ENCODE measurements around the gene NUDT17.
"Not testable (repeated sequence)": the region's sequence is repeated elsewhere in the genome, so short reads cannot be mapped to it uniquely, and the experiment has no call there.

The NUDT17 gene

GRCh38 chr1:145845514-145846161, at the start of gene NUDT17:
Gene NUDT17 (plus strand): TSS chr1:145845630. CDS start chr1:145845641, 11 bp downstream.
- DNase-seq: peak; percentile 83

GRCh38 chr1:145796753-145797152, 48.7 kb upstream of the NUDT17 start:
- DNase-seq: no peak

DNA sequence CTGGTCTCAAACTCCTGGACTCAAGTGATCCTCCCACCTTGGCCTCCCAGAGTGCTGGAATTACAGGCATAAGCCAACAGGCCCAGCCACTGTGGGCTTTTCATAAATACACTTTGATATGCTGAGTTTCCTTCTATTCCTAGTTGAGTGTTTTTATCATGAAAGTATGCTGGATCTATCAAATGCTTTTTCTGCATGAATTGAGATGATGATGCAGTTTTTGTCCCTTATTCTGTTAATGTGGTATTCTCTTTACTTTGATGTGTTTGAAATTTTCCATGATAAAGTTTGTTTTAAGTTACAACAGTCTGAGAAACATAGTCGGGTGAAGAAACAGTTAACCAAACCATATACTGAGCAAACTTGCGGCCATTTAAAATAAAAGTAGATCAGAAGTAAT, 45.6 kb upstream of the NUDT17 start:
- DNase-seq: no peak

GRCh38 chr1:145804235-145805045, 41.0 kb upstream of the NUDT17 start:
- DNase-seq: no peak

GRCh38 chr1:145805057-145805456, 40.4 kb upstream of the NUDT17 start:
- no peak for DNase-seq

DNA sequence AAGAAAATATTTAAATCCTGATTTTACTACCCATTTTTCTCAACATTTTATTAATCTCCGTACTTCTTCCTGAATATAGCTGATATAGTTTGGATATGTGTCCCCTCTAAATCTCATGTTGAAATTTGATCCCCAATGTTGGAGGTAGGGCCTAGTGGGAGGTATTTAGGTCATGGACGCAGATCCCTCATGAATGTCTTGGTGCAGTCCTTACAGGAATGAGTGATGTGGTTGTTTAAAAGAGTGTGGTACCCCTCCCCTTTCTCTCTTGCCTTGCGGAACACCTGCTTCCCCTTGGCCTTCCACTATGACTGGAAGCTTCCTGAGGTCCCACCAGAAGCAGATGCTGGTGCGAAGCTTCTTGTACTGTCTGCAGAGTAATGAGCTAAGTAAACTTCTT, 39.0 kb upstream of the NUDT17 start:
- no peak for DNase-seq

DNA sequence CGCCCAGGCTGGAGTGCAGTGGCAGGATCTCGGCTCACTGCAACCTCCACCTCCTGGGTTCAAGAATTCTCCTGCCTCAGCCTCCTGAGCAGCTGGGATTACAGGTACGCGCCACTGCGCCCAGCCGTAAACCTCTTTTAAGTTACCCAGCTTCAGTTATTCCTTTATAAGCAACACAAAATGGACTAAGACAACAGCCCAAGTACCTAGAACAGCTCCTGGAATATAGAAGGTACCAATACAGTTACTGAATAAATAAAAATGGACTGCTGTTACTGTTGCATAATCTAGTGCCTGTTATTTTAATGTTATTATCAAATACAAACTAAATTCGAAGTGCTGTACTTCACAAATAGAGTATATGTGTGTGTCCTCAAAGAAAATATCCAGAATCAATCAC, 38.6 kb upstream of the NUDT17 start:
- no peak for DNase-seq

DNA sequence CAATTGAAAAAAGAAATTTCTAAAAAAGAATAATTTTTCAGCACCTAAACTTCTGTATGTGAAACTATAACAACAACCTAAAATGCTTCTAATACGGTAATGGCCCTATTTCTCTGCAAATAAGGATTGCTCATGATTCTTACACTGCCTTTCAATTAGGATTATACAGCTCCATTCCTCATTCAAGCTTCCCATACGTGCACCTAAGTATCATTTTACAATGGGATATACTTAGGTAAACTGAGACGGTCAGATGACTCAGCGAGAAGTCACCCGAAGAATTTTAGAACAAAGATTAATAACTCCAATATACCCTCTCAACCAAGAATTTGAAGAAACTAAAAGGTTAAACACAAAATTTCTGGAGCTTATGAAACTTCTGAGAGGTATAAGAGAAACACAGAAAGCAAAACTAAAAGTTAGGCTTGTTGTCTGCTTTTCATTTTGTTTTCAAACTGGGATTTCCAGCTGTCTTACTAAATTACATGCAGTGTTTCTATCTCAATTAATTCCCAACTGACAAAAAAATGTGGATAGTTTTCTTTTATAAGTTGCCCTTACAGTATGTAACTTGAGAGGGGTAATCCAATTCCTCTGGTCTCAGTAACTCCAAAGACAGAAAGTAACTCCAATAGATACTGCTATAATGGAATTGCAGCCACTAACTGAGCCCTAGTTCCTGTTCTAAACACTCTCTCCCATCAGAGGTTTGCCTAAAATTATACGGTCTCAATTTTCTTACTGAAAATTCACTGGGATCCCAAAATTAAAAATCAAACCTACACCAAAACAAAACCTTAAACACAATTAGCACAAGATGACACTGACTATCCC, 32.2 kb upstream of the NUDT17 start:
- not testable (repeated sequence) for DNase-seq

DNA sequence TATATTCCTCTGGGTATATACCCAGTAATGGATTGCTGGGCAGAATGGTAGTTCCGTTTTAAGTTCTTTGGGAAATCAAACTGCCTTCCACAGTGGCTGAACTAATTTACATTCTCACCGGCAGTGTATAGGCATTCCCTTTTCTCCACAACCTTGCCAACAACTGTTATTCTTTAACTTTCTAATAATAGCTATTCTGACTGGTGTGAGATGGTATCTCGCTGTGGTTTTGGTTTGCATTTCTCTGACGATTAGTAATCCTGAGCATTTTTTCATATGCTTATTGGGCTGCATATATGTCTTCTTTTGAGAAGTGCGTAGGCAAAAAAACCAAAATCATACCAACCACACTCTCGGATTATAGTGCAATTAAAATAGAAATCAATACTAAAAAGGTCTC, 27.3 kb upstream of the NUDT17 start:
- DNase-seq: not testable (repeated sequence)

- DNase-seq: not testable (repeated sequence)
Observed at GRCh38 chr1:145822779-145823331, 22.6 kb upstream of the NUDT17 start.

DNA sequence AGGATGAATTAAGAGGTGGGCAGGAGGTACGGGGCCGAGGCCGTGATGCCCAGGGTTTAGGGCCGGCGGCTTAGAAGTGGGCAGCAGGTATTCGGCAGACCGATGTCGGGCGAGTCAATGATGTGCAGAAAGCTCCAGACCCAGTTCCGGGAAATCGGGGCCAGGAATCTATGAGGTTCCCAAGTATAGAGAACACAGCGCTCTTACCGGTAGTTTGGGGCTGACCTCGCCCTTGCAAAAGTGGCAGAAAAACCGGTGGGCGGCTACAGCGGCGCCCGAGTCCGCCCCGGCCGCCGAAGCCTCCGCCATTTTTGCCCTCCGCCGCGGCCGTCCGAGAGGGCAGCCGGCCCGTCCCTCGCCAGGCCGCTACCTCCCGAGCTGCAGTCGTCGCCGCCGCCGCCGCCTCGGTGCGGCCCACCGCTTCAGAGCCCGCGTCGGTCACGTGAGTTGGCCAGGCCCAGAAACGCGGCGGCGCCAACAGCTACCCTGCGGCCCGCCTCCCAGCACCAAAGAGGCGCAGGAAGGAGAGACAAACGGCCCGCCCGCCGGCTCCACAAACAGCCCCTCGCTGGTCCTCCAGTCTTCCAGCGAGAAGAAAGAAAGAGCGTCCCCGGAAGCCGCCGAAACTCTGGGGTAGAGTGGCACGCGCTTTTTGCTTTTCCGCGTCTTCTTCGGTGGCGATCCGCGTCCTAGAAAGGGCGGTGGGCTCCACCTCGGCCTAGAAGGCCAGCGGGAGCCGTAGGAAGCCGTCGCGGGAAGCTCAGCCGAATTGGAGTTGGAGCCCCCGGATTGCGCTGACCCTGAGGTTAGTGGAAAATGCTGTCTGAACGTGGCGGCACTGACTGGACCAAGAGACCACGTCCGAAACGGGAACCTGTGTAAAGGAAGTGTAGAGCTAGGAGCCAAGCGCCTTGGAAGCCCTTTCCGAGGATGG, 21.6 kb upstream of the NUDT17 start, which contains the start of the genes POLR3C and RNF115:
POLR3C (plus strand) TSS at position 636 of the 934 bp plus-strand sequence. CDS start 1,577 bp downstream, outside the sequence.
RNF115 (minus strand) TSS at position 531 of the 934 bp plus-strand sequence; CDS start at position 309, 222 bp downstream.
- DNase-seq: peak; percentile 91

- no peak for DNase-seq
Observed at GRCh38 chr1:145824499-145824842, 21.0 kb upstream of the NUDT17 start.

DNA sequence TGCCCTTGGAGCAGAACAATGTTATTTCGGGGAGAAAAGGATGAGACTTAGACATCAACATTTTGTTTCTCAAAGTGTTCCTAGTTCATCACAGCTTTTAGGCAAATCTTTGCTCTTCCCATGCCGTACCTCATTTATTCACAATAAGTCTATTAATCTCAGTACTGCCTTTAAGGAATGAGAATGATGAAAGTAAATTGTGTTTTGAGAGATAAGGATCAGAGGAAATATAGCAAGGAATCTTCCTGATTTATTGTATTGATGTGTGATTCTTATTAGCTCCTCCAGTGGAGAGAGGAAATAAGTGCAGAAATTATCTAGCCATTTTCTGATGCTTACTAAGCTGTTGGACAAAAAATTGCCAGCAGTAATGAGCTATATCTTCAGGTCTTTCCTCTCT, 19.4 kb upstream of the NUDT17 start:
- no peak for DNase-seq

DNA sequence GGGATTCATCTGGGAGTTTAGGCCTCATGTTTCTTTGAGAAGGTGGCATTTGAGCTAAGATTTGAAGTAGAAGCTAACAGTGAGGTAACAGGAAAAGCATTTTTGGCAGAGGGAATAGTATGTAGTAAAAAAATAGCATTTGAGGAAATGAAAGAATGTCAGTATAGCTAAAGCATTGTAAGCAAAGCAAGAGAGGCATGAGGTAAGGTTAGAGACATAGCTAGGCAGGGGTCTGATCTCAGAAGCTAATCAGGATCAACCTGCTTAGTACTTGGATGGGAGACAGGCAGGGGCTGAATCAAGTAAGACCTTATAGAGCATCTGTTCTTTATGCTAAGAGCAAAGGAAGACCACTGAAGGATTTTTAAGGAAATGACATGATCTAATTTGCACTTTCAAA, 17.5 kb upstream of the NUDT17 start:
- DNase-seq: no peak

DNA sequence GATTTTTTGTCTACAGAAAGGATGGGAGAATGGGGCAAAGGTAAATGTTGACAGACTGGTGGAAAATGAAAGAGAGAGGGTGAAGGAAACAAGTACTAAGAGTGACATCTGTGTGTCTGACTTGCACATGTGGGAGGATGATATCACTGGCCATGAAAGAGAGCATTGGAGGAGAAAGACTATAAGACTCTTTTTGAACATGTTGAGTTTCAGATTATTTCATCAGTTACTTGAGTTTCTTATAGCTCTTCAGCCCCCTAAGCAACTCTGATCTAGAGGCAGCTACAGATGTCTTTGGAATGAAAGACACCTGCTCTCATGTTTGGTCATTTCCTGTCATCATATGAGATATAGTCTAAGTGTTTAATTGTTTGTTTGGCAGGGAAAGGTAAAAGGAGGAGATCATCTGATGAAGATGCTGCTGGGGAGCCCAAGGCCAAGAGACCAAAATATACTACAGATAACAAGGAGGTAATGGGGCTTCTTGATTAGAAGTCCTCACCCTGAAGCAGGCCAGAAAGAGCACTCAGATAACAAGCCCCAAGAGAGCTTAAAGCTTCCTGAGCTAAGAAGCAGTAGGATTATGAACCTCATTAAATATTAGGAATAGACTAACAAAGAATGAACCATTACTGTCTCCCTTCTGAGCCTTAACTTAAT, 16.9 kb upstream of the NUDT17 start:
- DNase-seq: no peak

DNA sequence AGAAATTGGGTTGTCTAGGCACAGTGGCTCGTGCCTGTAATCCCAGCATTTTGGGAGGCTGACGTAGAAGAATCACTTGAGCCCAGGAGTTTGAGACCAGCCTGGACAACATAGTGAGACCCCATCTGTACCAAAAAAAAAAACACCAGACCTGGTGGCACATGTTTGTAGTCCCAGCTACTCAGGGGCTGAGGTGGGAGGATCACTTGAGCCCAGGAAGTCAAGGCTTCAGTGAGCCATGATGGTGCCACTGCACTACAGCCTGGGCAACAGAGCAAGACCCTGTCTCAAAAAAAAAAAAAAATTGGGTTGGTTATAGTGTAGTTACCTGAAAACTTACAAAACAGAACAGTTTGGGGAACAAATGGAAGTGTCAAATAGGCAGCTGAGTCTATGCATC, 14.6 kb upstream of the NUDT17 start:
- not testable (repeated sequence) for DNase-seq

GRCh38 chr1:145837656-145838055, 7.8 kb upstream of the NUDT17 start:
- DNase-seq: no peak

- DNase-seq: no peak
Observed at GRCh38 chr1:145843031-145843430, 2.4 kb upstream of the NUDT17 start.

GRCh38 chr1:145845144-145845513, 301 bp upstream of the NUDT17 start:
- DNase-seq: no peak

GRCh38 chr1:145846201-145846612, 777 bp downstream of the NUDT17 start:
- peak; percentile 40 for DNase-seq

DNA sequence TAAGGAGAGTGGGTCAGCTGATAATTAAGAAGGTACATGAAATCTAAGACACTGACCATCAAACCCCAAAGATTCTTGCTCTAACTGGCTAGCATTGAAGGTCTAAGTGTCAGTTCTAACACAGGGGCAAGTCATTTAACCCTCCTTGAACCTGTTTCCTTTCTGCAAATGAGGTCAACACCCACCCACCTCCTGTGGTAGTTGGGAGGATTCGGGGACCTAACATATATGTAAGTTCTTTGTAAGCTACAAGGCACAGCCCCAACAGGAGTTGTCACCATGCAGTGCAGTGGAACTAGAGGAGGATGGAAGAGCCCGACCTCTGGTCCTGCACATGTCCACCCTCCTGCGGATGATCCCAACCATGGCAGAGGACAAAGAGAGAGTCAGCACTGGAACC, 2.4 kb downstream of the NUDT17 start:
- no peak for DNase-seq

Data from activated CD4-positive, alpha-beta T cell treated with anti-CD3 and anti-CD28 coated beads for 48 hours (primary cell).